ENCODE results near the gene TBCCD1.

- TF ChIP-seq SRF (IDR thresholded peaks at IDR 0.05; ENCODE audit: low read depth, low read length) = no peak
- TF ChIP-seq EP300 (IDR thresholded peaks at IDR 0.05; ENCODE audit: borderline replicate concordance in 1 of 2, low read depth in 2 of 2, low read length in 2 of 2) = no peak
- no peak for TF ChIP-seq EZH2 (IDR thresholded peaks at IDR 0.05; ENCODE audit: low read depth, low read length, severe bottlenecking)
Observed at GRCh38 chr3:186571644-186572013, 4.5 kb upstream of the TBCCD1 start.
